B cell (primary cell): ENCODE results near the gene NBEA.

Experiments used
- CTCF ChIP-seq: fragments of 200-600 bp; IDR thresholded peaks from one replicate; pipeline ENCODE4 v1.8.0; 2022; ENCODE audit warnings: antibody characterized with exemption, mild to moderate bottlenecking
- EZH2 ChIP-seq: IDR thresholded peaks from 2 replicates; pipeline ENCODE4 v1.6.1; 2012; ENCODE audit warnings: borderline replicate concordance, low read depth, mild to moderate bottlenecking, moderate library complexity, low read length; ENCODE audit not compliant: insufficient read depth, poor library complexity, severe bottlenecking

- no peak for TF ChIP-seq CTCF
- no peak for TF ChIP-seq EZH2
These were observed 764.2 kb downstream of the NBEA start for GRCh38 chr13:35706281-35706680.
